Measurements from ENCODE around the gene SCRN1.

SCRN1 gene

GRCh38 chr7:29898301-29898700 is 91.3 kb downstream of the SCRN1 start:
- TF ChIP-seq YY1 (IDR thresholded peaks at IDR 0.05; ENCODE audit: low read depth) (no peak), EP300 (IDR thresholded peaks at IDR 0.05; ENCODE audit: borderline replicate concordance) (no peak), USF1 (IDR thresholded peaks at IDR 0.05) (no peak), TAF1 (IDR thresholded peaks at IDR 0.05; ENCODE audit: low read depth) (no peak), REST (IDR thresholded peaks at IDR 0.05; ENCODE audit: low read depth) (no peak), CREB1 (IDR thresholded peaks at IDR 0.05; ENCODE audit: low read depth) (no peak), TCF12 (IDR thresholded peaks at IDR 0.05; ENCODE audit: low read depth) (no peak), NFIC (IDR thresholded peaks at IDR 0.05) (no peak), MAX (IDR thresholded peaks at IDR 0.05) (no peak), ZBTB7A (IDR thresholded peaks at IDR 0.05; ENCODE audit: low read depth) (no peak), FOXM1 (IDR thresholded peaks at IDR 0.05; ENCODE audit: borderline replicate concordance, low read depth) (no peak), CEBPB (IDR thresholded peaks at IDR 0.05) (no peak), TEAD4 (IDR thresholded peaks at IDR 0.05) (no peak), EGR1 (IDR thresholded peaks at IDR 0.05) (no peak), RAD21 (IDR thresholded peaks at IDR 0.05; ENCODE audit: low read depth) (no peak)

GRCh38 chr7:29896685-29897411 is 92.8 kb downstream of the SCRN1 start:
- no peak for TF ChIP-seq REST (IDR thresholded peaks at IDR 0.05; ENCODE audit: low read depth)
- no peak for TF ChIP-seq TCF12 (IDR thresholded peaks at IDR 0.05; ENCODE audit: low read depth)
- TF ChIP-seq FOXM1 (IDR thresholded peaks at IDR 0.05; ENCODE audit: borderline replicate concordance, low read depth) = no peak
- no peak for TF ChIP-seq EGR1 (IDR thresholded peaks at IDR 0.05)
- no peak for TF ChIP-seq YY1 (IDR thresholded peaks at IDR 0.05; ENCODE audit: low read depth)

- TF ChIP-seq FOXM1 (IDR thresholded peaks at IDR 0.05; ENCODE audit: borderline replicate concordance, low read depth) (no peak), ZBTB7A (IDR thresholded peaks at IDR 0.05; ENCODE audit: low read depth) (no peak), NFIC (IDR thresholded peaks at IDR 0.05) (no peak), CEBPB (IDR thresholded peaks at IDR 0.05) (no peak), EP300 (IDR thresholded peaks at IDR 0.05; ENCODE audit: borderline replicate concordance) (no peak), REST (IDR thresholded peaks at IDR 0.05; ENCODE audit: low read depth) (no peak), EGR1 (IDR thresholded peaks at IDR 0.05) (no peak)
These were observed 94.0 kb downstream of the SCRN1 start for GRCh38 chr7:29895559-29895958.

- TF ChIP-seq TAF1 (IDR thresholded peaks at IDR 0.05; ENCODE audit: low read depth) (no peak), YY1 (IDR thresholded peaks at IDR 0.05; ENCODE audit: low read depth) (no peak), NFIC (IDR thresholded peaks at IDR 0.05) (no peak), CREB1 (IDR thresholded peaks at IDR 0.05; ENCODE audit: low read depth) (no peak), EGR1 (IDR thresholded peaks at IDR 0.05) (no peak), USF1 (IDR thresholded peaks at IDR 0.05) (no peak), TCF12 (IDR thresholded peaks at IDR 0.05; ENCODE audit: low read depth) (no peak), RAD21 (IDR thresholded peaks at IDR 0.05; ENCODE audit: low read depth) (no peak), FOXM1 (IDR thresholded peaks at IDR 0.05; ENCODE audit: borderline replicate concordance, low read depth) (no peak), TEAD4 (IDR thresholded peaks at IDR 0.05) (no peak), EP300 (IDR thresholded peaks at IDR 0.05; ENCODE audit: borderline replicate concordance) (no peak), MAX (IDR thresholded peaks at IDR 0.05) (no peak), CEBPB (IDR thresholded peaks at IDR 0.05) (no peak), REST (IDR thresholded peaks at IDR 0.05; ENCODE audit: low read depth) (no peak)
These were observed 95.3 kb downstream of the SCRN1 start for GRCh38 chr7:29894256-29894655.

Data from Ishikawa (cell line).